ENCODE results near the gene ZMYND11. TPM values are rescaled to one million over a fixed set of nuclear protein-coding genes. Genes with fewer than 3 reads are reported as not detected.
A peak's percentile ranks its signal among the peaks of the same experiment; 100 is the strongest.
"Not testable (repeated sequence)": the region's sequence is repeated elsewhere in the genome, so short reads cannot be mapped to it uniquely, and the experiment has no call there.

Gene ZMYND11
- polyA plus RNA-seq, 3 donors, result 105 to 110 (median 106) TPM

DNA sequence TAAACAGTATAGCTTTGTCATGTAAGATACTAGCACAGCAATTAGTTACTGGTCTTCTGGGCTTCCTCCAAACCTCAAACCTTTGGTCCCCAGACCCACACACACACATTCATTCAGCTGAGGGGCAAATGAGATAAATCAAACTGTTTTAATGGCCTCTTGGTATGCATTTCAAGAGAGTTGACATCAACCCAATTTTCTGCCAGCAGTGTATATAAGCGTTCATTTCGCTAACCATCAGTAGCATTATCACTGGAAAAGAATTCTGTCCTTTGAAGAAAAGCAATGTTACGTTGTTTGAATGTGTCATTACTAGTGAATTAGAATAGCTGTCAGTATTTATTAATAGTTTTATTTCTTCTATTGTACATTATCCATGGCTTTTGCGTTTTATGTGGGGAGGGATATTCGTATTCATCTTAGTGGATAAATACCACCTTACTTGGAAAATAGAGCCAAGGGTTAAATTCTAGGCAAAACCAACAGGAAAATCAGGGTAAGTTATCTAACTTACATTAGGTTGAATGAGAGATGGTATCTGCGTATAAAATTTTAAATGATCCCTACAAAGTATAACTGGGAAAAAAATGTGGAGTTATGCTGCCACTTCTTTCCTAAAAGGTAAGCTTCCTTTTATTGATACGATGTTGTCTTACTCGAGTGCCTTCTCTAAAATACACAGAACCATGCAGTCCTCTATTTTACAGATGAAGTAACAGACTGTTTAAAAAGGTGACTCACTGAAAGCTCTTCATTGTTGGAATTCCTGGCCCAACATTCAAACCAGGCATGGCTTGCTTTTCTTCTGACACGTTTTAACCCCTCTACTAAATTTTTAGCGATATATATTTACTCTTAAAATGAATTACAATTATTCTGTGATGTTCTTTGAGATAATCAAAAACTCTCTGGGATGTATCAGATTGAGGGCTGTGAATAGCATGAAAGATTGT is 2.0 kb upstream of the ZMYND11 start:
- DNase-seq (ENCODE audit: low read depth in 3 of 3, low spot score in 2 of 3), result no peak

- peak in 1 of 3 donors; percentile 23 for DNase-seq (ENCODE audit: low read depth in 3 of 3, low spot score in 2 of 3)
Measured at GRCh38 chr10:134247-135131, 766 bp upstream of the ZMYND11 start.

- peak in 2 of 3 donors; percentile 43 to 47 for DNase-seq (ENCODE audit: low read depth in 3 of 3, low spot score in 2 of 3)
Measured at GRCh38 chr10:135601-136464, 578 bp downstream of the ZMYND11 start.

- no peak for DNase-seq (ENCODE audit: low read depth in 3 of 3, low spot score in 2 of 3)
Measured at GRCh38 chr10:136465-136762, 1.2 kb downstream of the ZMYND11 start.

GRCh38 chr10:137031-137430 is 1.8 kb downstream of the ZMYND11 start:
- DNase-seq (ENCODE audit: low read depth in 3 of 3, low spot score in 2 of 3), result no peak

GRCh38 chr10:137606-138005 is 2.4 kb downstream of the ZMYND11 start:
- no peak for DNase-seq (ENCODE audit: low read depth in 3 of 3, low spot score in 2 of 3)

- DNase-seq (ENCODE audit: low read depth in 3 of 3, low spot score in 2 of 3), result no peak
Measured at GRCh38 chr10:142371-142770, 7.1 kb downstream of the ZMYND11 start.

GRCh38 chr10:152915-153314 is 17.7 kb downstream of the ZMYND11 start:
- DNase-seq (ENCODE audit: low read depth in 3 of 3, low spot score in 2 of 3), result no peak

GRCh38 chr10:154348-154747 is 19.1 kb downstream of the ZMYND11 start:
- no peak for DNase-seq (ENCODE audit: low read depth in 3 of 3, low spot score in 2 of 3)

DNA sequence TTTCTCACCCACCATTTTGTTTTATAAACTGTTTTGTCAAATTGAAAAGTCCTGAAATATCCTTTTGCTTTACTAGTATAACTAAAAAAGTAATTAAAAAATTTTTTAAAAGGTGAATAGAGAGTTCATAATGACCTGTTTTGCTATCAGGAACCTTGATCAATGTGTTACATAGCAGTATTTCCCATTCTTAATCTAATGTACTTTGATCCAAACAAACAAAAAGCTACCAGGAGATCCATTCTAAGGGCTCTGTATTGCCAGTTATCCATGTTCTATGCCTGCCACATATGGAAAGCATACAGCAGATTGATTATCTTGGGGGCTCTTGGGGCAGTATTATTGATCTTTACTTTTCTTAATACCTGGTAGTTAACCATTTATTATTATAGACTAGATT is 32.1 kb downstream of the ZMYND11 start:
- no peak for DNase-seq (ENCODE audit: low read depth in 3 of 3, low spot score in 2 of 3)

GRCh38 chr10:173741-174140 is 38.5 kb downstream of the ZMYND11 start:
- no peak for DNase-seq (ENCODE audit: low read depth in 3 of 3, low spot score in 2 of 3)

GRCh38 chr10:176677-177076 is 41.4 kb downstream of the ZMYND11 start:
- no peak for DNase-seq (ENCODE audit: low read depth in 3 of 3, low spot score in 2 of 3)

- DNase-seq (ENCODE audit: low read depth in 3 of 3, low spot score in 2 of 3), result no peak
Measured at GRCh38 chr10:178208-178607, 43.0 kb downstream of the ZMYND11 start.

- no peak for DNase-seq (ENCODE audit: low read depth in 3 of 3, low spot score in 2 of 3)
Measured at GRCh38 chr10:178723-179122, 43.5 kb downstream of the ZMYND11 start.

DNA sequence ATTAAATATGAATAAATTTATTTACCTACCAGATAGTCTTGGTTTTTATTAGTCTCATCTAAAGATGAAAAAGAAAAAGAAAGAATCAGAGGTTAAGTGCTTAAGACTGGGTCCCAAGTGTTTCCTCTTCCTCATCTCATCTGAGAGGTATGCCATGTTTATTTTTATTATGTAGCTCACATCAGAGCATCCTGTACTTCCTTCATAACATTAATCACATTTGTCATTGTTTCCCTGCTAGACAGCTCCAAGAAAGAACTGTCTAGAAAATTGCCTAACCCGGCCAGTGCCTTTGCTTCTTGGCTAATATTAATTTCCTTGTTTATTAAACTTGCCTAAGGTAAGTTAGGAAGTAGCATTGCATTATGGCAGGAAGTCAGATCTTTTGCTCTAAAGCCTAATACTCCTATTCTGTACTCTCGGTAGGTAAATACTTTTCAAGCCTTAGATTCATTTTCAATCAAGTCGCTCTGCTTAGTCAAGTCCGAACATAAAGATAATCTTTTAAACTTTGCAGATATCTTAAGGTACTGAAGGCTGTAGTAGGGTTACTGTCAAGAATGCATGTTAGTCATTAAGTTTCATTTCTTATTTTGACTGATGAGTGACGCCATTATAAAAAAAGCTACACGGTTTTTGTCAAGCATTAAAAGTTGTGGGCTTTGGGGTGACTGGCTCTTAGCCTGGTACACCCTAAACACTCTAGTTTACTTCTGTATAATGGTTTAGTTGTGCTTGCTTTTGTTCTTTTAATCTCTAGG is 47.4 kb downstream of the ZMYND11 start:
- DNase-seq (ENCODE audit: low read depth in 3 of 3, low spot score in 2 of 3), result no peak

DNA sequence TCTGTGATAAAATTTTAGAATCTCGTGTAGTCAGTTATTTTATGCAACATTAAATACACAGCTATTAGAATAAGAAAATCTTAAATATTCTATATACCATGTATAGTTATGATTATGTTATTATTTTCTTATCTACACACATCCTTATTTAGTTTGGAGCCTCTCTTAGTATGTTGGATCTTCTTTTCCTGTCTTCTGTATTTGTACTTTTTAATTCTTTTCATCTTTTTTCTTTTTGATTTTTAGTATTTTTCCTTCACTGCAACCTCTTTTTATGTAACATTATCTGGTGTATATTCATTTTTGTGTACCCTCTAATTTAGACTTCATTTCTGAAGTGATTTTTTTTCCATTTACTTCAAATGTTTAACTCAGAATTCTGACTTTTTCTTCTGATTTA is 48.9 kb downstream of the ZMYND11 start:
- no peak for DNase-seq (ENCODE audit: low read depth in 3 of 3, low spot score in 2 of 3)

- no peak for DNase-seq (ENCODE audit: low read depth in 3 of 3, low spot score in 2 of 3)
Measured at GRCh38 chr10:184911-185310, 49.7 kb downstream of the ZMYND11 start.

DNA sequence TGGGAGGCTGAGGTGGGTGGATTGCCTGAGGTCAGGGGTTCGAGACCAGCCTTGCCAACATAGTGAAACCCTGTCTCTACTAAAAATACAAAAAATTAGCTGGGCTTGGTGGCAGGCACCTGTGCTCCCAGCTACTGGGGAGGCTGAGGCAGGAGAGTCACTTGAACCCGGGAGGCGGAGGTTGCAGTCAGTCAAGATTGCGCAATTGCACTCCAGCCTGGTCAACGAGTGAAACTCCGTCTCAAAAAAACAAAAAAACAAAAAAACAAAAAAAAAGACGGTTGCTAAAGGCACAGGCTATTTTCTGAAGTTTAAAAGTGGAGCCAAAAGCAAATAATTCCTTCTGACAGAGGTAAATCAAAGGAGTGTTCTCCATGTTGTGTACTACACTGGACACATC is 50.3 kb downstream of the ZMYND11 start:
- DNase-seq (ENCODE audit: low read depth in 3 of 3, low spot score in 2 of 3), result not testable (repeated sequence)

DNA sequence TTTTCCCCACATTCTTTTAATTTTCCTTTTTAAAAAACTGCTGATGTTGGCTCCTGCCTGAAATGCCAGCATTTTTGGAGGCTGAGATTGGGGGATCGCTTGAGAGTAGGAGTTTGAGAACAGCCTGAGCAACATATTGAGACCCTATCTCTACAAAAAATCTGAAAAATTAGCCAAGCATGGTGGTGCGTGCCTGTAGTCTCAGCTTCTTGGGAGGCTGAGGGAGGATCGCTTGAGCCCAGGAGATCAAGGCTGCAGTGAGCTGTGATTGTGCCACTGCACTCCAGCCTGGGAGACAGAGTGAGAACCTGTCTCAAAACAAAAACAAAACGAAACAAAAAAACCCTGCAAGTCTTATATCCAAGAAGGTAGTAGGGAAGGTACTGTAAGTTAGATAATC is 51.7 kb downstream of the ZMYND11 start:
- no peak for DNase-seq (ENCODE audit: low read depth in 3 of 3, low spot score in 2 of 3)

DNA sequence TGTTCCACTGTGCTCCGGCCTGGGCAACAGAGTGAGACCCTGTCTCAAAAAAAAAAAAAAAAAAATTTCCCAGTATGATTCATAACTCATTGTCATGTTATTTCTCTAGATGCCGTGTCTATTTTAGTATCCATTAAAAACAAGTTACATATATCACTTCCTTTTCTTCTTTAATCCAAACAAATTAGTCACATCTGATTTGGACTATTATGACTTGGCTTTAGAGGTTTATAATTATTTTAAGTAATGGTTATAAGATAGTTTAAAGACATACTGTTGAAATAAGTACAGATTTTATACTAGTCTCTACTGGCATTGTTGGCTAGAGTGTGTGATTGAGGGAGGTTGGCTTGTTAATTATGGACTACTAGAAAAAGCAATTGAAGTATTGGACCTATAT is 53.3 kb downstream of the ZMYND11 start:
- DNase-seq (ENCODE audit: low read depth in 3 of 3, low spot score in 2 of 3), result no peak

Measured in right renal cortex interstitium (tissue), 3 donors.